Stimulated activated memory B cell treated with anti-CD40 and anti-IgM and Interleukin-4, amounts not matched to agents 10 μg/mL and 1 μg/mL and 100 μg/mL, for 72 hours (primary cell): ENCODE data around the gene STK32B.

Experiments used
- ATAC-seq: fragments of 150-1000 bp; cut with Tn5 transposase; 2 replicates; pipeline ENCODE4 v1.10.0; 2021
- H3K27ac Mint-ChIP-seq: one replicate; pipeline ENCODE4 v1.8.0; 2022; ENCODE audit warnings: mild to moderate bottlenecking, mixed read lengths
- H3K27me3 Mint-ChIP-seq: one replicate; pipeline ENCODE4 v1.8.0; 2022; ENCODE audit warnings: mixed read lengths
- H3K36me3 Mint-ChIP-seq: one replicate; pipeline ENCODE4 v1.8.0; 2022; ENCODE audit warnings: mixed read lengths
- H3K4me1 Mint-ChIP-seq: one replicate; pipeline ENCODE4 v1.8.0; 2022; ENCODE audit warnings: mixed read lengths
- H3K4me3 Mint-ChIP-seq: one replicate; pipeline ENCODE4 v1.8.0; 2022; ENCODE audit warnings: mild to moderate bottlenecking, moderate library complexity, mixed read lengths
- H3K9me3 Mint-ChIP-seq: one replicate; pipeline ENCODE4 v1.8.0; 2022; ENCODE audit warnings: mixed read lengths

Gene STK32B

DNA sequence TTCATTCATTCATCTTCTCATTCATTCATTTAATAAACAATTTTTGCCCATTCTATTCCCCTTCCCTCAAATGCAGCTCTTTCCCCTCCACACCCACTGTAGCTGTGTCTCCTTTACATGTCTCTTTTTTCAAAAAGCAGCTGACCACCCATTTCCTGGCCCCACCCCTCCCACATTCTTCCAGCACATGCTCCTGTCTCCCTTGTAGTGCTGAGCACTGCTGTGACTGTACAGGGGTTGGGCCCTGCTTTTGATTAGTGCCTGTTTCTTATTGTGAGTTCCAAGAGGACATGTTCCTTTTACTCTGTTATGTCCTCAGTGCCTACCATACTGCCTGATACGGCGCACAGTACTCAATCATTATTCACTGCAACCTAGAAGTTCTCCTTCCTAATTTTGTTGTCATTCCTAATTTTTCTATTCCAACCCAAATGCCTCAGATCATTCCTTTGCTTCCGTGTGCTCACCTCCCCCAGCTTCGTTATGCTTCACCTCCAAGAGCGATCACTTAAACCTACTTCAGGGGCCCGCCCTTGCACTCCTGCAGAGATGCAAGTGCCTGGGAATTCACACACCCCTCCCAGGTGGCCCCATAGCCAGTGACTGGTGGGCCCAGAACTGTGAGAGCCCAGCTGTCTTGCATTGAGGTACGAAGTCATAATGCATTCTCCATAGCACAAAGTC lies 152.2 kb downstream of the STK32B start:
- H3K4me1 Mint-ChIP-seq, result no peaks in the 10 kb centered on the region
- H3K9me3 Mint-ChIP-seq, result peaks cover 3% of the 10 kb centered on the region
- no peaks in the 10 kb centered on the region for H3K36me3 Mint-ChIP-seq
- H3K27ac Mint-ChIP-seq, result no peak overlapping the region
- ATAC-seq, result no peak
- H3K27me3 Mint-ChIP-seq, result peaks cover 8% of the 10 kb centered on the region
- H3K4me3 Mint-ChIP-seq, result no peak overlapping the region

DNA sequence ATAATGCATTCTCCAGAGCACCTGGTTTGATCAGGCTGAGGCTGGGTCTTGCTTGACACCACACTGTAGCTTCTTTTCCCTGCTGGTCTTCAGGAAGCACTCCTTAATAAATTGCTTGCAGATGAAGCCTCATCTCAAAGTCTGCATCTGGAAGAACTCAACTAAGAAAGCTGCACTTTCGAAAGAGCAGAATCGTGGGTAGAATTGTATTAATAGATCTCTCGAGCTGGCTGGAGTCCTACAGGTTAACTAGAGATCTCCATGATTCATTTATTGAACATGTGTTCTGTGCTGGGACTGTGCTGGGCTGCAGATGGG lies 152.7 kb downstream of the STK32B start:
- Mint-ChIP-seq H3K4me3 (no peak overlapping the region), H3K36me3 (no peaks in the 10 kb centered on the region), H3K9me3 (peaks cover 3% of the 10 kb centered on the region), H3K4me1 (no peaks in the 10 kb centered on the region), H3K27me3 (peaks cover 8% of the 10 kb centered on the region), H3K27ac (no peak overlapping the region)
- no peak for ATAC-seq

DNA sequence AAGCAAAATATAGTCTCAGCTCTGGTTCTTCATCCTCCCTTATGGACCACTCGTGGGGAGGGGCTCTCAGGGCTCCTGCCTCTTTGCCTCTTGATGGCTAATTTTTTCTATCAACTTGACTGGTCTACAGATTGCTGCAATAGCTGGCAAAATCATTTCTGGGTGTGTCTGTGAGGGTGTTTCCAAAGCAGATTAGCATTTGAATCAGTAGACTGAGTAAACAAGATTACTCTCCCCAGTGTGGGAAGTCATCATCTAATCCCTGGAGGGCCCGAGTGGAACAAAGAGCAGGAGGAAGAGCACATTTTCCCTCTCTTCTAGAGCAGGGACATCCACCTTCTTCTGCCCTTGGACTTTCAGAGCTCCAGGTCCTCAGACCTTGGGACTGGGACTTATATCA lies 153.5 kb downstream of the STK32B start:
- no peak overlapping the region for H3K27ac Mint-ChIP-seq
- H3K9me3 Mint-ChIP-seq, result peaks cover 3% of the 10 kb centered on the region
- ATAC-seq, result no peak
- peaks cover 8% of the 10 kb centered on the region for H3K27me3 Mint-ChIP-seq
- H3K4me1 Mint-ChIP-seq, result no peaks in the 10 kb centered on the region
- no peaks in the 10 kb centered on the region for H3K36me3 Mint-ChIP-seq
- H3K4me3 Mint-ChIP-seq, result no peak overlapping the region

DNA sequence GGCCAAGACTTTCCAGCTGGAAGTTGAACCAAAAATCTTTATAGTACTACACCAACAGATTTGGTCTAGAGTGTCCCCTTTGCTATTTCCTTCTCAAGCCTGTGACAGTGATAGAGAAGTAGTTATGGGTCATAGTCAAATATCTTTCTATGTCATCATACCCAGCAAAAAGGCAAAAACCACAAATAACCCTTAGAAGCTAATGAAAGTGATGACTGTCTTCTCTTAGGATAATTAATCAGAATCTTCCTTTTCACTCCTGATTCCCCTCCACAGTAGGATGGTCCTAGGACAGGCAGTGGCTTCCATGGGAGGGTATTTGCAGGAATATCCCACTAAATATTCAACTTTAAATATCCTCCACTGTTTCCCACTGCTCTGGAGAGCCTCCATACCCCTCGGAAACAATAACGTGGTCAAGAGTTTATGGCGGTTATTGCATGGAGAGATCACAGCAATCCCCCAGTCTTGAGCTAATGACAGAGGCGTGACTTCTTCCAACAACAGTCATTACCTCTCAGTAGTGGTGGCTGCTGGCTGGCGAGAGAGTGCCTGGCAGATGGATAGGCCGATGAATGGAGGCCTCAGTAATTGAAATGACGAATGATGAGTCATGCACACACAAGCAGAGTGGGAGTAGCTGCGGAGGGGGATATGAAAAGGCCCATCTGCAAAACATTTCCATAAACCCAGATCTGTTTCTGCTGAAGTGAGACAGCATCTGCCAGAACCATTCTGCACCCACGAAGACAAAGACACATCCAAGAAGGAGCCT lies 154.9 kb downstream of the STK32B start:
- Mint-ChIP-seq H3K27me3 (no peaks in the 10 kb centered on the region), H3K4me1 (no peaks in the 10 kb centered on the region), H3K27ac (no peak overlapping the region), H3K36me3 (no peaks in the 10 kb centered on the region), H3K4me3 (no peak overlapping the region), H3K9me3 (peaks cover 6% of the 10 kb centered on the region)
- ATAC-seq, result no peak

DNA sequence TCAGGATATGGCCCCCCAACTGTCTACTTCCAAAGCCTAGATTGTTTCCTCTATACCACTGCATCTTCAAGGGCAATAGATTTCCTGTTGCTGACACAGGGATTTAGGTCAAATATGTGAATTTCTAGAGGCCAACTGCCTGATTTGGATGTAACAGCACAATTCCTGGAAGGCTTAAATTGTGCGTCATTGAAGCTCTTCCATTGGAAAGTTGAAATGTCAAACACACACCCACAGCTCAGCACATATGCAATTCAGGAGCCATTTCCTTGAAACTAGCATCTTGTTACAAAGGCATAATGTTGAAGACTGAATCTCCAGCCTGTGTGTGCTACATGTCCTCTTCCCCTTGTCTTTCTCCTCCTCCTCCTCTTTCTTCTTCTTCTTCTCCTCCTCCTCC lies 158.6 kb downstream of the STK32B start:
- Mint-ChIP-seq H3K4me3 (no peak overlapping the region), H3K27ac (no peak overlapping the region)

DNA sequence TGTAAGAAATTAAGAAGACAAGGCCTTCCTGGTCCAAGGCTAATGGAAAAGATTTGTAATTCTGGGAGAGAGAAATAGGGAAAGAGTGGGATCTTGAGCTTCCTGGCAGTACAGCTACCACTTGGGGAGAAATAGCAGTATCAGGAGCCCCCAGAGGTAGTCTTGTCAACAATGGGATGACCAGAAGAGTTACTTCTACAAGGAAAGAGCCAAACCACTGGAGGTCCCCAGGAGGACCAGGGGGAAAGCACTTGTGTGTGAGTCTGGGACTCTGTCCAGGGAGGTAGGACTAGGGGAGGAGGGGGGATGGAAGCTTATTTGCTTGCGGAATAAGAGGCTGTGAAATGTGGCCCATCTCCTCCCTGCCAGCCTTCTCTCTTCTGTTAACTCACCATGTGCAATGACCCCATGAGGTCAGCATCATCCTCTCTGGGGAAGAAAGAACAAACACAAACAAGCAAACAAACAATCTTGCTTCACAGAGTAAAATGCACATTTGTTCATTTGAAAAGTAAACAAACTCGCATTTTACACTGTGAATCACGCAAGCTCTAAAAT lies 160.1 kb downstream of the STK32B start:
- Mint-ChIP-seq H3K27me3 (no peaks in the 10 kb centered on the region), H3K27ac (no peak overlapping the region), H3K9me3 (peaks cover 3% of the 10 kb centered on the region), H3K36me3 (no peaks in the 10 kb centered on the region), H3K4me3 (no peak overlapping the region), H3K4me1 (no peaks in the 10 kb centered on the region)
- ATAC-seq, result no peak

More for the DNA sequence above, 158.6 kb downstream of the STK32B start:
- Mint-ChIP-seq H3K27me3 (no peaks in the 10 kb centered on the region), H3K36me3 (no peaks in the 10 kb centered on the region), H3K9me3 (peaks cover 3% of the 10 kb centered on the region), H3K4me1 (no peaks in the 10 kb centered on the region)
- ATAC-seq, result no peak

DNA sequence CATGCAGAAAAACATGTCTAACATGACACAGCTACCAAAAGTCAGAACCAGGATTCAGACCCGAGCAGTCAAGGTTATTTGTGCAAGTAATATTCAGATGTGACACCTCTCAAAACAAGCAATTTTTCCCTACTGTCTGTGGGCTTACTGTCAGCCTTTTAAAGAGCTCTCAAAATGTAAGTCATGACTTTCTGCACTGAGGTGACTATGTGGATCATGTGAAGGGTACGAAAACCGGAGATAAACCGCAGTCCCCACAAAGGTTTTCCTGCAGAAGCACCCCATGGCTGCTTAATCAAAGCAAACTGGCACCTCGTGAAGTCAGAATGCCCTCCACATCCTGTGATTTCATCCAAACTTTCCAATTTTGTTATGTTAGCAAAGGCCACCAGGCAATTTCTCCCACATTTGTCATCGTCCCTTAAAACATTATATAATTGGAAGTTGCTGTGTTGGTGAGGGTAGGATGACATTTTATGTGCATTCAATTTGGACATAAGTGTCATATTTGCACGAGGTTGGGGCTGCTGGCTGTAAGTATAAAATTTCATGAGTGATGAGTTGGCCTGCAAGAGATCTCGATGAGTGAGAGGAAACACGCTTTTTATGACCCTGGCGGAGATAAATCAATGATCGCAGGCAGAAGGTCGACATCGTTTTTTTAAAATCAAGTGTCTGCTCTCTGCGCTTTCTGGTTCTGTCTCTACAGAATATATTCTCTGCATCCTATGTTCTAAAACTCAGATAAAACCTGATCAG lies 161.2 kb downstream of the STK32B start:
- H3K27me3 Mint-ChIP-seq, result no peaks in the 10 kb centered on the region
- no peak overlapping the region for H3K4me3 Mint-ChIP-seq
- H3K27ac Mint-ChIP-seq, result no peak overlapping the region
- no peaks in the 10 kb centered on the region for H3K4me1 Mint-ChIP-seq
- peaks cover 3% of the 10 kb centered on the region for H3K9me3 Mint-ChIP-seq
- no peaks in the 10 kb centered on the region for H3K36me3 Mint-ChIP-seq
- no peak for ATAC-seq

DNA sequence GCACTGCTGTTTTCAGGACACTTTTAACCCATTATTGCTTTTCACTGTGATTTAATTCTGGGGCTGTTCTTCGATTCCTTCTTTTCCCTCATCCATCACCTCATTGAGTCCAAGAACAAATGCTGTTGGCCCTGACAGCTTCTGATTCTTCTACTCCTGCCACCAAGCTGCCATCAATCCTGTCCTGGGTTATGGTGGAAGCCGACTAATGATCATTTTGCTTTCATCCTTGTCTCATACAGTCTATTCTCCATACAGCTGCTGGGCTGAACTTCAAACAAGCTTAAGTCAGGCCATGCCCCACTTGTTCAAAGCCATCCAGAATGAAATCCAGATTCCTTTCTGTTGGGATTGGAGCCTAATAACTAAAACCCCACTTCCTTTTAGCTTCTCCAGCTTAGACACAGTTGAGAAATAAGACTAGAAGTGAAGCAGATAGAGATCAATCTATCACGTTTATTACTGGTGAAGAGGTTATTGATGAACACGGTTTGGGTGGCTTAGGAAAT lies 161.9 kb downstream of the STK32B start:
- peaks cover 3% of the 10 kb centered on the region for H3K9me3 Mint-ChIP-seq
- no peaks in the 10 kb centered on the region for H3K4me1 Mint-ChIP-seq
- no peaks in the 10 kb centered on the region for H3K36me3 Mint-ChIP-seq
- H3K27me3 Mint-ChIP-seq, result no peaks in the 10 kb centered on the region
- no peak overlapping the region for H3K4me3 Mint-ChIP-seq
- ATAC-seq, result no peak
- H3K27ac Mint-ChIP-seq, result no peak overlapping the region

DNA sequence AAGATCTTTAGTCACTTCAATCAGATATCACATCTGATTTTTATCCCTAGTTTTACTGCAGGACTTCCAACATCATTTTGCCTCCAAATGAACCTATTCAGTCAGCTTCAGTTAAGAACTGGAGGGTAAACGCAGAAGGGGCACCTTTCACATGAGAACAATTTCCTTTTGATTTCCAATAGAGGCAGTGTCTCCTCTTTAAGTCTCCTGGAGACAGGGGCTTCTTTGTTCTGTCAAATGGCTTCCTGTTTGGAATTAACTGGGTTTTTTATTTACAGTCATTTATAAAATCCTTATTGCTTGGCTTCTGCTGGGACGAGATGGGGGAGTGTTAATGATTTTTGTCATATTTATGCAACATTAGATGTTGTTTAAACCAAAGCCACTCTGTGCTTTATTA lies 164.0 kb downstream of the STK32B start:
- ATAC-seq, result no peak
- Mint-ChIP-seq H3K27ac (no peak overlapping the region), H3K36me3 (no peaks in the 10 kb centered on the region), H3K9me3 (peaks cover under 1% of the 10 kb centered on the region), H3K4me1 (no peaks in the 10 kb centered on the region), H3K4me3 (no peak overlapping the region), H3K27me3 (no peaks in the 10 kb centered on the region)

DNA sequence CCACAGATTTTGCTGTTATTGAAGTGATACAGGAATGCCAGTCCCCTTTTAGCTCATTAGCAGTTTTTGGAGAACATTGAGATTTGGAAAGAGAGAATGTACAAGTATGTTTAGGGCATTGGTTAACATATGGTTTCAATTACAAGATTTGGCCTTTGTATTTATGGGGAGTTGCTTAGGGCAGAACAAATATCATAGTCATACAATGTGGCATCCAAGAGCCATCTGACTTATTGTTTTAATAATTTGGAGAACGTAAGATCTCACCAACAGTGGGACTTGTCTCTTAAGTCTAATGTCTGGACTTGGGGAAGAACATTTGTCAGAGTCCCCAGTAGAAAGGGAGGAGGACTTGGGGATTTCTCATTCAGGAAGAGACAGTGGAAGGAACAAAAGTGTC lies 166.1 kb downstream of the STK32B start:
- Mint-ChIP-seq H3K36me3 (no peaks in the 10 kb centered on the region), H3K9me3 (peaks cover 8% of the 10 kb centered on the region), H3K4me3 (no peak overlapping the region), H3K4me1 (no peaks in the 10 kb centered on the region), H3K27me3 (no peaks in the 10 kb centered on the region), H3K27ac (no peak overlapping the region)
- no peak for ATAC-seq

DNA sequence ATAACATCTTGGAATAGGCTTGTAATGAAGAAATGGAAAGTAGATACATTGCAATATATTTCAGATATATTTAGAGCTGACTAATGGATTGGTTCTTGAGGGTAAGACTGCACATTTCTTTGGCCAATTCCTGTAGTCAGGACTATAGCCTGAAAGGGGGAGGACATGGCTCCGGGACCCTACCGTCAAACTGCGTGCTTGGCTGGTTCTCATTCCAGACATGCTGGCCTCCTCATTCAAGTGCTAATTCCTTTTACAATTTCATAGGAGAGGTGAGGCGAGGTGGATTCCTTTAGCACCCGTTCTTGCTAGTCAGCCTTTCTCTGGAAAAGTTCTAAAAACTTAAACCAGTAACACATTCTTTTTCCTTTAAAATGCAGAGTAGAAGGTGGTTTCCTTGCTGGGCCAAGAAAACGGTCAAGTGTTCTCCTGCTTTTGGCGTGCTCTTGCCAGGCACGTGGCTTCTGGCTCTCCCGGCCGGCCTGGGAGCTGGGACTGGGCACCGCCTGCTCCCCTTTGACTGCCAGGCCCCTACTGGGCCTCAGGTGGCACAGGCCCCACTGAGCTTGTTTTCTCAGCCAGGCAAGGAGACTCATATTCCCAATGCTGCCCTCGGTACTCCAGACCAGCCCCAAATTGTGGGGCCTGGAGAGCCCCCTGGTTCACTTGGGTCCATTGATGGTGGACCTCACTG lies 167.2 kb downstream of the STK32B start:
- Mint-ChIP-seq H3K27me3 (no peaks in the 10 kb centered on the region), H3K9me3 (peaks cover 12% of the 10 kb centered on the region), H3K4me1 (no peaks in the 10 kb centered on the region), H3K36me3 (no peaks in the 10 kb centered on the region), H3K27ac (no peak overlapping the region), H3K4me3 (no peak overlapping the region)
- ATAC-seq, result no peak

DNA sequence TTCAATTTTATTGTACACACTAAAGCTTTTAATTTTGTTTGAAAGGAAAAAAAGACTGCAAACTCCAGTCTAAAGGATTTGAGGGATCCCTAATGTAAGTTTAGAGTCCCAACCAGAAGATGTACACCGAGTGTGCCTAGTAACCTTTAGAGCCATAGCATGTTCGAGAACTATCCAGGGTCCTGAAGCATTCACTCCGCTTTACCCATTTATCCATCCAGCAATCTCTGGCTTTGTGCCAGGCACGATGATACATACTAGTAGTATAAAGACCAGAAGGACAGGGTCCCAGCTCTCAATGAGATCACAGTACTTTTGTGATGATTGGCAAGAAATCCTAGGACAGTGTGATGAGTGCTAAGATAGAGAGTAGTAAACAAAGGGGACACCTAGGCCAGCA lies 168.7 kb downstream of the STK32B start:
- peaks cover 12% of the 10 kb centered on the region for H3K9me3 Mint-ChIP-seq
- no peaks in the 10 kb centered on the region for H3K36me3 Mint-ChIP-seq
- no peaks in the 10 kb centered on the region for H3K27me3 Mint-ChIP-seq
- no peaks in the 10 kb centered on the region for H3K4me1 Mint-ChIP-seq
- no peak overlapping the region for H3K27ac Mint-ChIP-seq
- H3K4me3 Mint-ChIP-seq, result no peak overlapping the region
- ATAC-seq, result no peak

DNA sequence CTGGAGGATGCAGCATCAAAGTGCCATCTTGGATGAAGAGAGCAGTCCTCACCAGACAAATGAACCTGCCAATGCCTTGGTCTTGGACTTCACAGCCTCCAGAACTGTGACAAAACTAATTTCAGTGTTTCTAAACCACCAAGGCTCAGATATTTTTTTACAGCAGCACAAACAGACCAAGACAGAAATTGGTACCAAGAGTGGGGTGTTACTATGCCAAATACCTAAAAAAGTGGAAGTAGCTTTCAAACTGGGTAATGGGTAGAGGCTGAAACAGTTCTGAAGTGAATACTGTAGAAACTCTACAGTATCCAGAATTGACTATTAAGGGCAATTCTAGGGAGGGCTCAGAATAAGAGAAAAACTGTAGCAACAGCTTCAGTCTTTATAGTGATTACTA lies 170.8 kb downstream of the STK32B start:
- no peaks in the 10 kb centered on the region for H3K36me3 Mint-ChIP-seq
- no peaks in the 10 kb centered on the region for H3K4me1 Mint-ChIP-seq
- H3K9me3 Mint-ChIP-seq, result peaks cover 12% of the 10 kb centered on the region
- H3K27me3 Mint-ChIP-seq, result no peaks in the 10 kb centered on the region
- H3K4me3 Mint-ChIP-seq, result no peak overlapping the region
- H3K27ac Mint-ChIP-seq, result no peak overlapping the region
- no peak for ATAC-seq

DNA sequence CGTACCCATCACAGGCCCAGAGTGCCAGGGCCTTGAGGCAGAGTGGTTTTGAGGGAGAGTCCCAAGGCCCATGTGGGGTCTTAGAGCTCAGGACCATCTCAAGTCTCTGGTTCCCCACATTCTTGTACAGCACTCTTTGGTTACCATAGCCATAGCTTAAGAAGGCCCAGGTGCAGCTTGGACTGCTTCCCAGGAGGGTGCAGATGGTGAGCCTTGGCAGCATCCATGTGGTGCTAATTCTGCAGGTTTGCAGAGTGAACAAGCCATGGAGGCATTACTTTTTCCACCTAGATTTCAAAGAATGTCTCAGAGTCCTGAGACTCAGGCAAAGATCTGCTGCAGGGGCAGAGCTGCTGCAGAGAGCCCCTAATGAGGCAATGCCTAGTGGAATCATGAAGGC lies 171.7 kb downstream of the STK32B start:
- Mint-ChIP-seq H3K27ac (no peak overlapping the region), H3K4me3 (no peak overlapping the region), H3K9me3 (peaks cover 12% of the 10 kb centered on the region), H3K36me3 (no peaks in the 10 kb centered on the region), H3K27me3 (no peaks in the 10 kb centered on the region), H3K4me1 (no peaks in the 10 kb centered on the region)
- ATAC-seq, result no peak

DNA sequence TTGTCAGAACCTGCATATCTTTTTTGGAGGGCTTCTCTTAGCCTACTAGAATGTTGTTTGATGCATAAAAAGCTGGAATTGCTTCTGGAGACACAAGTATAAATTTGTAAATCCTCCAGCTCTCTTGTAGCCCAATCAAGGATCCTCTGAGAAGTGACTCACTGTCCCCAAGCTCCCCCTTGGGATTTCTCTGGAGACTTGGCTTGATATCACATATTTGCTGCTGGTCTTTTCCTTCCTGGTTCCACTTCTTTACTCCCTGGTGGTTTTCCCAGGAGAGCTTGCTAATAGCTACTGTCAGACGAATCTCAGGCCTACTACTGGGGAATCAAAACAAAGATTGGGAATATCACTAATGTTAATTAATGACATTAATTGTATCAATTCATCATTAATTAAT lies 173.1 kb downstream of the STK32B start:
- Mint-ChIP-seq H3K4me3 (no peak overlapping the region), H3K9me3 (peaks cover 12% of the 10 kb centered on the region), H3K27ac (no peak overlapping the region), H3K36me3 (no peaks in the 10 kb centered on the region), H3K4me1 (no peaks in the 10 kb centered on the region), H3K27me3 (no peaks in the 10 kb centered on the region)
- no peak for ATAC-seq
